Mesothelial cell of epicardium (in vitro differentiated cells): ENCODE measurements around the gene MVK. TPM values are rescaled to one million over a fixed set of nuclear protein-coding genes. Genes with fewer than 3 reads are reported as not detected.

Source experiments
- DNase-seq, 2 experiments: peaks; one replicate each; pipeline ENCODE4 v3.0.0; 2021; ENCODE audit warnings: low spot score in 2 of 2; ENCODE audit not compliant: unreplicated experiment in 2 of 2
- H3K27ac Mint-ChIP-seq: 2 replicates; pipeline ENCODE4 v1.8.0; 2021; ENCODE audit warnings: mixed read lengths
- H3K27me3 Mint-ChIP-seq: 2 replicates; pipeline ENCODE4 v1.8.0; 2021; ENCODE audit warnings: low read depth, mixed read lengths
- H3K36me3 Mint-ChIP-seq: 2 replicates; pipeline ENCODE4 v1.8.0; 2021; ENCODE audit warnings: mixed read lengths
- H3K4me1 Mint-ChIP-seq: 2 replicates; pipeline ENCODE4 v1.8.0; 2021; ENCODE audit warnings: mixed read lengths
- H3K4me3 Mint-ChIP-seq: 2 replicates; pipeline ENCODE4 v1.8.0; 2021; ENCODE audit warnings: mild to moderate bottlenecking, moderate library complexity, mixed read lengths
- H3K9me3 Mint-ChIP-seq: 2 replicates; pipeline ENCODE4 v1.8.0; 2021; ENCODE audit warnings: mixed read lengths
- total RNA-seq: library from RNA; stranded (reverse); gene quantifications from 3 replicates; pipeline ENCODE4 v1.2.1, GENCODE V29; 2021
- TF ChIP-seq, protein P1 (sequence below): fragments of 200-600 bp; sonication (generic); IDR thresholded peaks from one replicate; pipeline ENCODE4 v1.5.0; 2021; ENCODE audit warnings: antibody characterized with exemption; ENCODE audit not compliant: unreplicated experiment

Gene MVK
- total RNA-seq, 1 donor from 2014 or later: 18.0 TPM

- DNase-seq: no peak
- H3K9me3 Mint-ChIP-seq: no peaks in the 10 kb centered on the region
- H3K36me3 Mint-ChIP-seq: peaks cover 10% of the 10 kb centered on the region
- no peak overlapping the region for H3K4me3 Mint-ChIP-seq
- no peaks in the 10 kb centered on the region for H3K27me3 Mint-ChIP-seq
- TF ChIP-seq, protein P1, sequence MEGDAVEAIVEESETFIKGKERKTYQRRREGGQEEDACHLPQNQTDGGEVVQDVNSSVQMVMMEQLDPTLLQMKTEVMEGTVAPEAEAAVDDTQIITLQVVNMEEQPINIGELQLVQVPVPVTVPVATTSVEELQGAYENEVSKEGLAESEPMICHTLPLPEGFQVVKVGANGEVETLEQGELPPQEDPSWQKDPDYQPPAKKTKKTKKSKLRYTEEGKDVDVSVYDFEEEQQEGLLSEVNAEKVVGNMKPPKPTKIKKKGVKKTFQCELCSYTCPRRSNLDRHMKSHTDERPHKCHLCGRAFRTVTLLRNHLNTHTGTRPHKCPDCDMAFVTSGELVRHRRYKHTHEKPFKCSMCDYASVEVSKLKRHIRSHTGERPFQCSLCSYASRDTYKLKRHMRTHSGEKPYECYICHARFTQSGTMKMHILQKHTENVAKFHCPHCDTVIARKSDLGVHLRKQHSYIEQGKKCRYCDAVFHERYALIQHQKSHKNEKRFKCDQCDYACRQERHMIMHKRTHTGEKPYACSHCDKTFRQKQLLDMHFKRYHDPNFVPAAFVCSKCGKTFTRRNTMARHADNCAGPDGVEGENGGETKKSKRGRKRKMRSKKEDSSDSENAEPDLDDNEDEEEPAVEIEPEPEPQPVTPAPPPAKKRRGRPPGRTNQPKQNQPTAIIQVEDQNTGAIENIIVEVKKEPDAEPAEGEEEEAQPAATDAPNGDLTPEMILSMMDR: no peak
- H3K4me1 Mint-ChIP-seq: peaks cover 5% of the 10 kb centered on the region
- no peak overlapping the region for H3K27ac Mint-ChIP-seq
Observed at GRCh38 chr12:109540526-109541412, 32.8 kb upstream of the MVK start.

- TF ChIP-seq, protein P1: no peak
- H3K36me3 Mint-ChIP-seq: peaks cover 8% of the 10 kb centered on the region
- no peak for DNase-seq
- no peak overlapping the region for H3K27ac Mint-ChIP-seq
- no peak overlapping the region for H3K4me3 Mint-ChIP-seq
- H3K4me1 Mint-ChIP-seq: peaks cover 5% of the 10 kb centered on the region
- H3K9me3 Mint-ChIP-seq: no peaks in the 10 kb centered on the region
- H3K27me3 Mint-ChIP-seq: no peaks in the 10 kb centered on the region
Observed at GRCh38 chr12:109541413-109541726, 32.2 kb upstream of the MVK start.

- Mint-ChIP-seq H3K27ac (no peak overlapping the region), H3K4me1 (peaks cover 5% of the 10 kb centered on the region), H3K4me3 (no peak overlapping the region), H3K27me3 (peaks cover 2% of the 10 kb centered on the region), H3K9me3 (no peaks in the 10 kb centered on the region), H3K36me3 (peaks cover 2% of the 10 kb centered on the region)
- TF ChIP-seq, protein P1: no peak
- no peak for DNase-seq
Observed at GRCh38 chr12:109542014-109542413, 31.6 kb upstream of the MVK start.

DNA sequence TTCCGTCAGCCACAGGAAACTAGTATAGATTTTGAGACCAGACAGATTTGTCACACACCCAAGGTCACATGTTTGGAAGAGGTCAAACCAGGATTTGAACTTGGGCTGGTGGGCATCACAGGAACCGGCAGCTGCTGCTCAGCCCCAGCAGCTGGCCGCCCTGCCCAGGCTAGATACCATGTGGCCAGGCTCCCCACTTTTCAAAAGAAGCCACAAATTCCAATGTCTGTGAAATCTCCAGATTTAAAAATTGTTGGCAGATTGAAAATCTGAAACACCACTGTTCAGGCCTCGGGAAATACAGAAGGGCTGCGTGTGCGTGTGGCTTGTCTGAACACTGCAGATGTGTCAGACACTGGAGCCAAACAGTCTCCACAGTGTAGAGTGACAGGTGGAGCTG lies 30.7 kb upstream of the MVK start:
- H3K4me1 Mint-ChIP-seq: peaks cover 5% of the 10 kb centered on the region
- no peaks in the 10 kb centered on the region for H3K9me3 Mint-ChIP-seq

DNA sequence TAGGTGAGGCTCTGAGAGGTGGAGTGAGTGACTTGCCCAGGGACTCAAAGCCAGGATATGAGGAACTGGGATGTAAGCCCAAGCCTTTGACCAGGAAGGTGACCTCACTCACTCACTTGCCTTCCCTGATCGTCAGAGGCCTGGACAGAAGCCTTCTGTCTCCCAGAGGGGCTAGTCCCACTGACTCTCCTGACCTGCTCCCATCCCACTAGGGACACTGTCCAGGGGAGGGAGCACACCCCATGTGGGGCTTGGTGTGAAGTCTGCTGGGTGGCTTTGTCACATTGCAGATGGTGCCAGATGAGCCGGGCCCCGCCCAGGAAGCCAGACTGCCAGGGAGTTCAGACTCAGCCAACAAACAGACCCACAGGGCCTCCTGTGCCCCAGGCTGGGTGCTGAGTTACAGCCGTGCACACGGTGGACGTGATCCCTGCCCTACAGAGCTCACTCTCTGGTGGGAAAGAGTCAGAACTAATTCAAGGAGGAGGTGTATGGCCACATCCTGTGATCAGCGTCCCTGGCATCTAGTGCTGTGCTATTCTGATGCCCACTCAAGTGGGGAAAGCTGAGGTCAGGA lies 28.6 kb upstream of the MVK start:
- Mint-ChIP-seq H3K36me3 (no peaks in the 10 kb centered on the region), H3K4me1 (no peaks in the 10 kb centered on the region), H3K4me3 (no peak overlapping the region), H3K27ac (no peak overlapping the region), H3K27me3 (peaks cover 29% of the 10 kb centered on the region), H3K9me3 (no peaks in the 10 kb centered on the region)
- TF ChIP-seq, protein P1: no peak
- DNase-seq: no peak

More for the DNA sequence above, 30.7 kb upstream of the MVK start:
- no peaks in the 10 kb centered on the region for H3K36me3 Mint-ChIP-seq
- no peak overlapping the region for H3K4me3 Mint-ChIP-seq
- no peak overlapping the region for H3K27ac Mint-ChIP-seq
- DNase-seq: no peak
- TF ChIP-seq, protein P1: no peak
- H3K27me3 Mint-ChIP-seq: peaks cover 11% of the 10 kb centered on the region
